ENCODE measurements around the gene GOLPH3. TPM values are rescaled to one million over a fixed set of nuclear protein-coding genes. Genes with fewer than 3 reads are reported as not detected.

Gene GOLPH3
- total RNA-seq, 6 experiments from 2014 or later, result 86.3 to 97.0 (median 93.8) TPM

GRCh38 chr5:32103521-32103920 is 70.6 kb downstream of the GOLPH3 start:
- Mint-ChIP-seq H3K27ac (no peak overlapping the region), H3K36me3 (ENCODE audit: low read depth) (peaks cover 30% of the 10 kb centered on the region), H3K4me3 (no peak overlapping the region), H3K4me1 (ENCODE audit: low read depth) (no peaks in the 10 kb centered on the region), H3K9me3 (no peaks in the 10 kb centered on the region), H3K27me3 (ENCODE audit: insufficient read depth) (peaks cover 4% of the 10 kb centered on the region)
- DNase-seq, result no peak
- no peak for TF ChIP-seq CTCF (IDR thresholded peaks at IDR 0.05)

- Mint-ChIP-seq H3K27ac (no peak overlapping the region), H3K9me3 (no peaks in the 10 kb centered on the region), H3K27me3 (ENCODE audit: insufficient read depth) (peaks cover 5% of the 10 kb centered on the region), H3K36me3 (ENCODE audit: low read depth) (peaks cover 30% of the 10 kb centered on the region), H3K4me3 (no peak overlapping the region), H3K4me1 (ENCODE audit: low read depth) (no peaks in the 10 kb centered on the region)
- DNase-seq, result no peak
- no peak for TF ChIP-seq CTCF (IDR thresholded peaks at IDR 0.05)
These were observed 71.7 kb downstream of the GOLPH3 start for GRCh38 chr5:32102254-32102986.

GRCh38 chr5:32100691-32101302 is 73.3 kb downstream of the GOLPH3 start:
- Mint-ChIP-seq H3K4me3 (no peak overlapping the region), H3K27me3 (ENCODE audit: insufficient read depth) (peaks cover 5% of the 10 kb centered on the region), H3K9me3 (no peaks in the 10 kb centered on the region), H3K27ac (no peak overlapping the region), H3K4me1 (ENCODE audit: low read depth) (no peaks in the 10 kb centered on the region), H3K36me3 (ENCODE audit: low read depth) (peaks cover 30% of the 10 kb centered on the region)
- no peak for TF ChIP-seq CTCF (IDR thresholded peaks at IDR 0.05)
- DNase-seq, result no peak

- TF ChIP-seq CTCF (IDR thresholded peaks at IDR 0.05), result no peak
- H3K27ac Mint-ChIP-seq, result no peak overlapping the region; the same call in 1 of the 2 replicates
- H3K4me1 Mint-ChIP-seq (ENCODE audit: low read depth), result peaks cover 3% of the 10 kb centered on the region
- H3K4me3 Mint-ChIP-seq, result no peak overlapping the region
- H3K9me3 Mint-ChIP-seq, result no peaks in the 10 kb centered on the region
- peaks cover 5% of the 10 kb centered on the region for H3K27me3 Mint-ChIP-seq (ENCODE audit: insufficient read depth)
- peaks cover 25% of the 10 kb centered on the region for H3K36me3 Mint-ChIP-seq (ENCODE audit: low read depth)
- no peak for DNase-seq
These were observed 73.9 kb downstream of the GOLPH3 start for GRCh38 chr5:32100230-32100629.

- no peak for TF ChIP-seq CTCF (IDR thresholded peaks at IDR 0.05)
- Mint-ChIP-seq H3K27me3 (ENCODE audit: insufficient read depth) (peaks cover 2% of the 10 kb centered on the region; the same call in 1 of the 2 replicates), H3K9me3 (no peaks in the 10 kb centered on the region), H3K27ac (no peak overlapping the region), H3K4me3 (no peak overlapping the region), H3K4me1 (ENCODE audit: low read depth) (peaks cover 6% of the 10 kb centered on the region), H3K36me3 (ENCODE audit: low read depth) (peaks cover 21% of the 10 kb centered on the region)
- DNase-seq, result no peak
These were observed 74.6 kb downstream of the GOLPH3 start for GRCh38 chr5:32099486-32100035.
